DMS53 treated with DMSO at 0.1 percent for 48 hours (cell line): Measurements from ENCODE around the gene ZNF831.

Experiments used
- DNase-seq: peaks from one replicate; lab custom pipeline; 2025; ENCODE audit not compliant: unreplicated experiment; lab: John Stamatoyannopoulos, UW

The ZNF831 gene

GRCh38 chr20:59300333-59301081 lies 136.9 kb downstream of the ZNF831 start, which contains the start of gene EDN3:
Gene EDN3 (plus strand): TSS chr20:59300611. CDS start chr20:59300813, 202 bp downstream.
- no peak for DNase-seq

- no peak for DNase-seq
Observed at GRCh38 chr20:59301343-59302007, 137.9 kb downstream of the ZNF831 start.

- DNase-seq, result no peak
Observed at GRCh38 chr20:59305908-59306655, 142.5 kb downstream of the ZNF831 start.

GRCh38 chr20:59307270-59307669 lies 143.6 kb downstream of the ZNF831 start:
- no peak for DNase-seq
